Nephron progenitor cell (in vitro differentiated cells): ENCODE results near the gene PSIP1.
A peak's percentile ranks its signal among the peaks of the same experiment; 100 is the strongest.

Experiments
- DNase-seq: peaks from one replicate; pipeline ENCODE4 v3.0.0; 2021
- H3K27ac Mint-ChIP-seq: 2 replicates; pipeline ENCODE4 v1.8.0; 2021; ENCODE audit warnings: mild to moderate bottlenecking, moderate library complexity, mixed read lengths
- H3K27me3 Mint-ChIP-seq: 2 replicates; pipeline ENCODE4 v1.8.0; 2021; ENCODE audit warnings: mild to moderate bottlenecking, low read depth, mixed read lengths; ENCODE audit not compliant: poor library complexity
- H3K36me3 Mint-ChIP-seq: 2 replicates; pipeline ENCODE4 v1.8.0; 2021; ENCODE audit warnings: low read depth, mixed read lengths
- H3K4me1 Mint-ChIP-seq: 2 replicates; pipeline ENCODE4 v1.8.0; 2021; ENCODE audit warnings: mixed read lengths
- H3K4me3 Mint-ChIP-seq: 2 replicates; pipeline ENCODE4 v1.8.0; 2021; ENCODE audit warnings: mild to moderate bottlenecking, moderate library complexity, mixed read lengths
- H3K9me3 Mint-ChIP-seq: 2 replicates; pipeline ENCODE4 v1.8.0; 2021; ENCODE audit warnings: mild to moderate bottlenecking, moderate library complexity, mixed read lengths
- TF ChIP-seq, protein P1 (sequence below): fragments of 200-600 bp; sonication (generic); IDR thresholded peaks from 2 replicates; pipeline ENCODE4 v1.5.0; 2021; ENCODE audit warnings: antibody characterized with exemption

Gene PSIP1

DNA sequence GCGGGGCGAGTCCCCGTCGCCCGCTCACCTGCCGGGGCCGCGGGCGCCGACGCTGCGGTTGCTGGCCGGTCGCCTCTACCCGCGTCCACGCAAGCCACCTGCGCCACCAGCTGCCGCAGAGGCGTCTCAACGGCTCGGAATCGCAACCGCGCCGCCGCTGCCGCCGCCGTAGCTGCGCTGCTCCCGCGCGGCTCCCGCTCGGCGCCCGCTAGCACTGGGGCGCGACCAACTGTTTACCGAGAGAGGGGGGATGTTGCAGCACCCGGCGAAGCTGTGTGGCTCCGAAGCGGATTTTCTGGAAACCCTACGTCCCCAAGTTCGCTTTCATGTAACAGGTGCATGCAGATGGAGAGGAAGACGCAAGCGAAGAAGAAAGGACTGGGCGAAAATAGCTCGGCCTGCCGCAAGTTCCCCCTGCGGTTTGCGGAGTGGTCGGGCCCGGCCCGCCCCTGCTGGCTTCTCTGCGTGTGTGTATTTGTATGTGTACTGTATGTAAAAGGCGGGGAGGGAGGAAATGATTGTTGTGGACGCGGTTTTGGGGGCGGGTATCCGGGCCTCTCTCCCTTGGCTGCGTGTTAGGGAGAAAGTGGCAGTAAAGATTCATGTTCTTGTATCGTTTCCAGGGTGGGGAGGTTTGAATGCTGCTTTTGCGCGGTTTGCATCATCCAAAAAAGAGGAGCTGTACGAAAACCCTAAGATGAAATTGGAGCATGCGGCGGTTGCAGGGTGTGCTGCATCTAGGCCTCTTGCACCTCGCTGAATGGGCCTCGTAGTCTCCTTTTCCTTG, at the start of gene PSIP1:
Gene PSIP1, minus strand, starts transcription at position 182 of the 787 bp plus-strand sequence. CDS start 782 bp downstream, outside the sequence.
- H3K27me3 Mint-ChIP-seq = no peaks in the 10 kb centered on the region
- peaks cover 41% of the 10 kb centered on the region for H3K4me1 Mint-ChIP-seq
- peaks cover 26% of the 10 kb centered on the region for H3K36me3 Mint-ChIP-seq
- peak within 1 kb of the TSS; percentile 100 for H3K27ac Mint-ChIP-seq
- peak; percentile 83 for DNase-seq
- H3K4me3 Mint-ChIP-seq = peak within 1 kb of the TSS; percentile 94
- TF ChIP-seq, protein P1, sequence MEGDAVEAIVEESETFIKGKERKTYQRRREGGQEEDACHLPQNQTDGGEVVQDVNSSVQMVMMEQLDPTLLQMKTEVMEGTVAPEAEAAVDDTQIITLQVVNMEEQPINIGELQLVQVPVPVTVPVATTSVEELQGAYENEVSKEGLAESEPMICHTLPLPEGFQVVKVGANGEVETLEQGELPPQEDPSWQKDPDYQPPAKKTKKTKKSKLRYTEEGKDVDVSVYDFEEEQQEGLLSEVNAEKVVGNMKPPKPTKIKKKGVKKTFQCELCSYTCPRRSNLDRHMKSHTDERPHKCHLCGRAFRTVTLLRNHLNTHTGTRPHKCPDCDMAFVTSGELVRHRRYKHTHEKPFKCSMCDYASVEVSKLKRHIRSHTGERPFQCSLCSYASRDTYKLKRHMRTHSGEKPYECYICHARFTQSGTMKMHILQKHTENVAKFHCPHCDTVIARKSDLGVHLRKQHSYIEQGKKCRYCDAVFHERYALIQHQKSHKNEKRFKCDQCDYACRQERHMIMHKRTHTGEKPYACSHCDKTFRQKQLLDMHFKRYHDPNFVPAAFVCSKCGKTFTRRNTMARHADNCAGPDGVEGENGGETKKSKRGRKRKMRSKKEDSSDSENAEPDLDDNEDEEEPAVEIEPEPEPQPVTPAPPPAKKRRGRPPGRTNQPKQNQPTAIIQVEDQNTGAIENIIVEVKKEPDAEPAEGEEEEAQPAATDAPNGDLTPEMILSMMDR = no peak
- no peaks in the 10 kb centered on the region for H3K9me3 Mint-ChIP-seq

DNA sequence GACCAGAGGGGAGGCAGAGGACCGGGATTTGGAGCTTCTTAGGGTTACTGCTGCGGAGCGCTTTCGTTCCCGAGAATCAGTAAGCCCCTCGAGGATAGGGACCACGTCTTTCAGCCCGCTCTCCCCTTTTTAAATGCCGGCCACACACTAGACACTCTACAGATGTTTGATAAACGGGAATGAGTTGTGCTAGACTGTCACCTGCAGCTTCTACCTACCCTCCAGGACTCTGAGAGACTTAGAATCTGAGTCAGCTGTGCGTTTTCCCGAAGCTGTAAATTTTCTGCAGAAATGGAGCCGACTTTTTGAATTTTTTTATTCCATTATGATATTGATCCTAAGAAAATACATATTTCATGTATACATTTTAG, 42.7 kb upstream of the PSIP1 start:
- H3K27ac Mint-ChIP-seq = peak overlapping the region; percentile 98
- H3K4me3 Mint-ChIP-seq = peak overlapping the region; percentile 90
- peaks cover 17% of the 10 kb centered on the region for H3K4me1 Mint-ChIP-seq
- H3K9me3 Mint-ChIP-seq = peaks cover 22% of the 10 kb centered on the region
- H3K36me3 Mint-ChIP-seq = peaks cover 24% of the 10 kb centered on the region
- TF ChIP-seq, protein P1 = no peak
- DNase-seq = no peak
- peaks cover 5% of the 10 kb centered on the region for H3K27me3 Mint-ChIP-seq

DNA sequence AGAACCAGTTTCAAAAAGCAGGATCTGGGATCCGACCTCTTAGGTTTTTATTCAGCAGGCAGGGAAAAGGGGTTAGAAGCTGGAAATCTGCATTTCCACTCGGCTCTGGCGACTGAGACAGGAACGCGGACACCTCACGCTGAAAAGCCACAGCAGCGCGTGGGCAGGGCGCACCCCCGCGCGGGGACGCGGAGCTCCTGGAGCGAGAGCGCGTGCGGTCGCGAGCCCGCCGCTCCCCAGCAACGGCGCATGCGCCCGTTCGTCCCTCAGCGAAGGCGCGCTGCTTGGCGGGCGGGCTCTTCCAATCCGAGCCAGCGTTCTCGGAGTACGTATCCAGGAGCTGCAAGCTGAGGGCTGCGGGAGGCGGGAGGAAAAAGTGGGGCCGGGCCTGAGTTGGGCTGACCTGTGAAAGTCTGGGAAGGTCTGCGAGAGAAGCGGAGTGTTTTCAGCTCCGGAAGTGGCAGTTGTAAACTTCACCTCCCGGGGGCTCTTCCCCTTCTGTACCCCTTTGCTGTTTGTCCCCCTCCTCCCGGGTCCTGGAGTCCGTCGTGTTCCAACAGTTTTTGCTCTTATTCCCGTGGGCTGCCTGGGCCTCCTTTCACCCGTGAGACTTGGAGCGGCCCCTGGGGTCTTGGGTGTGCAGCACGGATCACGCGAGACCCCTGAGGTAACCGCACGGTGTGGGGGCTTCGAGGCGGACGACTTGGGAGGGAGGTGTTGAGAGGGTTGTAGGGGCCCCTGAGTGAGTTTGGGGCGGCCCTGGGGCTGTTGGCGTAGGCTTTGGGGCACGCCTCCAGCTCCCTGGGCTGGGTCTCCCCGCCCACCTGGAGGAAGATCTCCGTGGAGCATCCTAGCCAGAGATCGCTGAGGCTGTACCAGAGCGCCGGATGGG, 42.1 kb upstream of the PSIP1 start, which contains the start of gene CCDC171:
Gene CCDC171, plus strand, starts transcription at position 408 of the 892 bp plus-strand sequence. CDS start 11,046 bp downstream, outside the sequence.
- H3K36me3 Mint-ChIP-seq = peaks cover 19% of the 10 kb centered on the region
- peaks cover 5% of the 10 kb centered on the region for H3K27me3 Mint-ChIP-seq
- H3K4me1 Mint-ChIP-seq = peaks cover 17% of the 10 kb centered on the region
- TF ChIP-seq, protein P1 = no peak
- DNase-seq = peak; percentile 91
- peak within 1 kb of the TSS; percentile 90 for H3K4me3 Mint-ChIP-seq
- H3K9me3 Mint-ChIP-seq = peaks cover 19% of the 10 kb centered on the region
- peak within 1 kb of the TSS; percentile 98 for H3K27ac Mint-ChIP-seq

DNA sequence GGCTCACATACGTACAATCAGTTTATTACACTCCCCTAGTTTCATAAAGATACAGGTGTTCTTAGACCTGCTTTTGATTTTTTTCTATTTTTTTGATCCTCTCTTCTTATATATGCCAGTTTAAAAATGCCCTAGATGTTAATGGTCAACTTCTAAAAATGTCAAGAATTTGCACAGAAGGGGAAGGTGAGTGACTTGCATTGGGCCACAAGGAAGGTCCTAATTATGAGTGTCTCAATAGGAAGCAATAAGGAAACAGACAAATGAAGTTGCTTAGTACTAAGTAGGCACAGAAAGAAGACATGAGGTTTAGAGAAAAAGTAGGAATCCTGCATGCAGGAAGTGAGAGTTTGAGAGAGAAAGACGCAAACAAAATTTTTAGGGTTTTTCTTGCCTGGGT, 38.8 kb upstream of the PSIP1 start:
- Mint-ChIP-seq H3K36me3 (no peaks in the 10 kb centered on the region), H3K4me3 (no peak overlapping the region), H3K4me1 (peaks cover 17% of the 10 kb centered on the region), H3K27me3 (peaks cover 7% of the 10 kb centered on the region), H3K9me3 (no peaks in the 10 kb centered on the region), H3K27ac (no peak overlapping the region)
- TF ChIP-seq, protein P1 = no peak
- no peak for DNase-seq

DNA sequence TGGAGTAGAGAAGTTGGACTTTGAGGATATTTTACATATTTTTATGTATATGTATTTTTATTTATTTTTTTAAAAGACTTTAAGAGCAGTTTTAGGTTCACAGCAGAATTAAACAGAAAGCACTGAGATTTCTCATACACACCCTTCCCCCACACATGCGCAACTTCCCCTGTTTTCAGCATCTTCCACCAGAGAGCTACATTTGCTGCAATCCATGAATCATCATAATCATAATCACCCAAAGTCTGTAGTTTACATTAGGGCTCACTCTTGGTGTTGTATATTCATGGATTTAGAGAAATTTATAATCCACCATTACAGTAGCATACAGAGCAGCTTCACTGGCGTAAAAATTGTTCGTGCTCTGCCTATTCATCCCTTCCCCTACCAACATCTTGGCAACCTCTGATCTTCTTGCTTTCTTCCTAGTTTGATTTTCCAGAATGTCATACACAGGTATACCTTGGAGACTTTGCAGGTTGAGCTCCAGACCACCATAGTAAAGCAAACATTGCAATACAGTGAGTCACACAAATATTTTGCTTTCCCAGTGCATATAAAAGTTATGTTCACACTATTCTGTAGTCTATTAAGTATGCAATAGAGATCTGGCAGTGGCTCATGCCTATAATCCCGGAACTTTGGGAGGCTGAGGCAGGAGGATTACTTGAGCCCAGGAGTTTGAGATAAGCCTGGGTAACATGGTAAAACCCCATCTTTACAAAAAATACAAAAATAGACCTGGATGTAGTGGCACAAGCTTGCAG, 32.5 kb upstream of the PSIP1 start:
- H3K4me1 Mint-ChIP-seq = peaks cover 9% of the 10 kb centered on the region
- TF ChIP-seq, protein P1 = no peak
- no peak overlapping the region for H3K27ac Mint-ChIP-seq
- no peak overlapping the region for H3K4me3 Mint-ChIP-seq
- DNase-seq = no peak
- no peaks in the 10 kb centered on the region for H3K36me3 Mint-ChIP-seq
- peaks cover 6% of the 10 kb centered on the region for H3K27me3 Mint-ChIP-seq
- peaks cover 12% of the 10 kb centered on the region for H3K9me3 Mint-ChIP-seq
